GM12875 (cell line): ENCODE measurements around the gene PLEKHN1.
"Not testable (repeated sequence)": the region's sequence is repeated elsewhere in the genome, so short reads cannot be mapped to it uniquely, and the experiment has no call there.

Source experiments
- H3K4me3 ChIP-seq: one replicate; pipeline ENCODE4 v1.5.1; 2011; ENCODE audit warnings: low read depth, low read length, control low read depth
- TF ChIP-seq, protein P1 (sequence below): IDR thresholded peaks from 2 replicates; pipeline ENCODE4 v1.5.1; 2011; ENCODE audit warnings: low read depth, mild to moderate bottlenecking, control low read depth, inconsistent platforms, low read length, moderate library complexity, borderline replicate concordance; ENCODE audit not compliant: insufficient read depth

PLEKHN1 gene

GRCh38 chr1:975365-975764 lies 9.1 kb downstream of the PLEKHN1 start:
- no peak overlapping the region for H3K4me3 ChIP-seq
- TF ChIP-seq, protein P1, sequence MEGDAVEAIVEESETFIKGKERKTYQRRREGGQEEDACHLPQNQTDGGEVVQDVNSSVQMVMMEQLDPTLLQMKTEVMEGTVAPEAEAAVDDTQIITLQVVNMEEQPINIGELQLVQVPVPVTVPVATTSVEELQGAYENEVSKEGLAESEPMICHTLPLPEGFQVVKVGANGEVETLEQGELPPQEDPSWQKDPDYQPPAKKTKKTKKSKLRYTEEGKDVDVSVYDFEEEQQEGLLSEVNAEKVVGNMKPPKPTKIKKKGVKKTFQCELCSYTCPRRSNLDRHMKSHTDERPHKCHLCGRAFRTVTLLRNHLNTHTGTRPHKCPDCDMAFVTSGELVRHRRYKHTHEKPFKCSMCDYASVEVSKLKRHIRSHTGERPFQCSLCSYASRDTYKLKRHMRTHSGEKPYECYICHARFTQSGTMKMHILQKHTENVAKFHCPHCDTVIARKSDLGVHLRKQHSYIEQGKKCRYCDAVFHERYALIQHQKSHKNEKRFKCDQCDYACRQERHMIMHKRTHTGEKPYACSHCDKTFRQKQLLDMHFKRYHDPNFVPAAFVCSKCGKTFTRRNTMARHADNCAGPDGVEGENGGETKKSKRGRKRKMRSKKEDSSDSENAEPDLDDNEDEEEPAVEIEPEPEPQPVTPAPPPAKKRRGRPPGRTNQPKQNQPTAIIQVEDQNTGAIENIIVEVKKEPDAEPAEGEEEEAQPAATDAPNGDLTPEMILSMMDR, result no peak

DNA sequence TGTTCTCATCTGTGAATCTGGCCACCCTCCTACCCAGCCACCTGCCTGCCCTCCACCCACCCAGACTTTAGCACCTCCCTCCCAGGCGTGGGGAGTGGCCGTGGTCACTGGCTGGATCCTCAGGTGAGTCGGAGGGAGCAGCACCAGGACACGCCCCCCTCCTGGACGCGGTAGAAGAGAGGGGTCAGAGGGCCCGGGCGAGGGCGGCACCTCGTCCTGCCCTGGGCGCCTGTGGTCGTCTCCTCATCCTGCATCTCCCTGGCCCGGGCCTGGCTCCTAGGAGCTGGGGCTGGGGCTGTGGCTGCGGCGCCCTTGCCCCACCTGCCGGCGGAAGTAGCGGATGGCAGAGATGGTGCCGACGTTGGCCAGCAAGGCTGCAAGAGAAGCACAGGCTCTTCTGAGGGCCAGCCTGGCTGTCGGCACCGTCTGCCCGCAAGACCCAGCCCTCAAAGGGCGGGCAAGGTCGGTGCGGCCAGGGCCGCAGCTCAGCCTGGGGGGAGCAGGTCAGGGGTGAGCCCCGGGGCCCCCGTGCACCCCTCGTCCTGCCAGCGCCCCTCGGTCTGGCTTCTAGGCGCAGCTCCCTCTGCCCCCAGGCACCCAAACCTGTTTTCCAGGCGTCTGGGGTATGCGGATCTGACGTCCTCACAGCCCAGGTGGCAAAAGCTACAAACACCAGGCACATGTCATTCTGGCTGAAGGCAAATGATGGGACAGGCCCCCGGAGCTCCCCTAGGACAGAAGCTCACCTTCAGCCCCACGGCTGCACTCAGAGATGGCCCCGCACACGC lies 9.8 kb downstream of the PLEKHN1 start:
- H3K4me3 ChIP-seq, result no peak overlapping the region
- TF ChIP-seq, protein P1, result peak; percentile 48

DNA sequence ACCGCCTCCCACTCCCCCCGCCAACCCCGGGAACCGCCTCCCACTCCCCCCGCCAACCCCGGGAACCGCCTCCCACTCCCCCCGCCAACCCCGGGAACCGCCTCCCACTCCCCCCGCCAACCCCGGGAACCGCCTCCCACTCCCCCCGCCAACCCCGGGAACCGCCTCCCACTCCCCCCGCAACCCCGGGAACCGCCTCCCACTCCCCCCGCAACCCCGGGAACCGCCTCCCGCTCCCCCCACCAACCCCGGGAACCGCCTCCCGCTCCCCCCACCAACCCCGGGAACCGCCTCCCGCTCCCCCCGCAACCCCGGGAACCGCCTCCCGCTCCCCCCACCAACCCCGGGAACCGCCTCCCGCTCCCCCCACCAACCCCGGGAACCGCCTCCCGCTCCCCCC lies 10.5 kb downstream of the PLEKHN1 start:
- not testable (repeated sequence) for H3K4me3 ChIP-seq

DNA sequence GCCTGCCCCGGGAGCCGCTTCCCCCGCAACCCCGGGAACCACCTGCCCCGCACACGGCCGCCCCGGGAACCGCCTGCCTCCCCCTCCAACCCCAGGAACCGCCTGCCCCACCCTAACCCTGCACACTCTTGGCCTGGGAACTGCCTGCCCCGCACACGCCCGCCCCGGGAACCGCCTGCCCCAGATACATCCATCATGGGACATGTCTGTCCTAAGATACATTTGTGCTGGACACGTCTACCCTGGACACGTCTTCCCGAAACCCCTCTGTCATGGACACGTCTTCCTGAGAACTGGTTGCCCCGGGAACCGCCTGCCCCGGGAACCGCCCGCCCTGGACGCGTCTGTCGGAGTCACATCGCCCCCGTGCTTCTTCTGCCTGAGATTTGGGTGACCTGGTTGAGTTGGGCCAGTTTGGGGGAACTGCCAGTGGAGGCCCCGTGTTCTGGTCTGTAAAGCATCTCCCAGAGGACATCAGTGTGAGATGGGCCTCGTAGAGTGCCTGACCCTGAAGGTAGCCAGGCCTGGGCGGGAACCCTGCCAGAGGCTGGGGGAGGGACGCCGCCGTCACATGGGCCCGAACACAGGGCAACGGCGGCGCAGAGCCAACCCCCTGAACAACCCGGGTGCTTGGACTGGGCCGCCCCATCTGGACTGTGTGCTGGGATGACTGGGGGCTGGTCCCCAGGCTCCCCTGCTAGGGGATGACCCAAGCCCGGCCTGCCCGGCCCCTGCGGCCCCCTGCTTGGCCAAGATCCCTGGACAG lies 12.0 kb downstream of the PLEKHN1 start:
- H3K4me3 ChIP-seq, result no peak overlapping the region
- TF ChIP-seq, protein P1, result no peak

DNA sequence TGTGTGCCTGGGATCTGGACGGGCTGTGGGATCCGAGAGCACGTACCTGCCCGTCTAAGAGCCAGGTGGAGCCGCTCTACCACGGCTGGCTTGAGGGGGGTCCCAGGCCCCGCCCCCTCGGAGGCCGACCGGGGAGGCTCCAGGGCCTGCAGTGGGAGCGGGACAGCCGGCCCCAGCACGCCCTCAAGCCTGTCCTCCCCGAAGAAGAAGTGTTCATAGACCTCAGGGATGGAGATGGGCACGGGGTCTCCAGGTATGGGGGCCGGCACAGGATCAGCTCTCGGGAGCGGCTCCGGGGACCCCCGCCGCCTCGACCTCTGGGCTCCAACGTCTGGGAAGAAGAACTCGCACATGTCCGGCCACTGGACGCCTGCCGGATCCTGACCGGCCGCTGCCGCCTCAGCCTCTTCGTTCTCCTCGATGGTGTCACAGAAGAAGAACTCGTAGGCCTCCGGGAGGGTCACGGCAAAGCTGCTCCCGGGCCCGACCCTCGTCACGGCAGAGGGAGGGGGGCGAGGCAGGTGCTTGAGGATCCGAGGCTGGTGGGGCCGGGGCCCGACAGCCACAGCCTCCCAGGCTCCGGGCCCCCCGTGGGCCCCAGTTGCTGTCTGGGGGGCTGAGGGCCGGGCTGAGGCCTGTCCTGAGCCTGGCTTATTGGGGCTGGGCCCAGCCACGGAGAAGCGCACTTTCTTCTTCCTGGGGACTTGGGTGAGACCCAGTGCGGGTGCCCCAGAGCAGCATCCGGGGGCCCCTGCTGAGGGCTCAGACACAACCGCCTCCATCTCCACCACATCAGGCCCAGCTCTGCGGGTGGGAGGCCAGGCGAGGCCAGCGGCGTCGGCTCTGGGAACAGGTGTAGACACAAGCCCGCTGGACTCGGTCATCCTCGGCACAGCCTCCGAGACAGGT lies 12.8 kb downstream of the PLEKHN1 start:
- no peak overlapping the region for H3K4me3 ChIP-seq
- TF ChIP-seq, protein P1, result no peak

- TF ChIP-seq, protein P1, result no peak
- H3K4me3 ChIP-seq, result no peak overlapping the region
Measured at GRCh38 chr1:979744-980072, 13.4 kb downstream of the PLEKHN1 start.

GRCh38 chr1:980137-980571 lies 13.9 kb downstream of the PLEKHN1 start:
- H3K4me3 ChIP-seq, result no peak overlapping the region
- TF ChIP-seq, protein P1, result no peak
